CD4-positive, alpha-beta T cell (primary cell): ENCODE results near the gene SPATA21. TPM values are rescaled to one million over a fixed set of nuclear protein-coding genes. Genes with fewer than 3 reads are reported as not detected.
"Not testable (repeated sequence)": the region's sequence is repeated elsewhere in the genome, so short reads cannot be mapped to it uniquely, and the experiment has no call there.

Source experiments
- ATAC-seq: fragments of 200-7000 bp; cut with Tn5 transposase; one replicate; pipeline ENCODE4 v1.10.0; 2022; ENCODE audit warnings: mild to moderate bottlenecking; ENCODE audit not compliant: poor library complexity
- CTCF ChIA-PET: fragments of 350-600 bp; sonication (Branson Sonifier 250); formaldehyde crosslinking; loops from one replicate; lab custom pipeline; 2021; ENCODE audit warnings: antibody characterized with exemption, inconsistent platforms; lab: Charles Lee
- POLR2A ChIA-PET: fragments of 350-600 bp; sonication (Branson Sonifier 250); formaldehyde crosslinking; loops from one replicate; lab custom pipeline; 2021; ENCODE audit warnings: antibody characterized with exemption, inconsistent platforms; lab: Charles Lee
- DNase-seq, 14 experiments: peaks; one replicate each; pipeline ENCODE4 v3.0.0-alpha.2; 2013 to 2020; ENCODE audit warnings: mixed read lengths in 2 of 14
- H3K27ac ChIP-seq, 2 donors: one replicate each; pipeline versions ENCODE4 v1.5.1 to v1.7.0; 2013; ENCODE audit warnings: low read length in 2 of 2, low read depth in 1 of 2, mild to moderate bottlenecking in 1 of 2
- H3K27me3 ChIP-seq, 2 experiments: 1 replicate in 1 of 2; 2 replicates in 1 of 2; pipeline versions ENCODE4 v1.6.1 to v1.7.0; 2013; ENCODE audit warnings: low read length in 2 of 2, control low read depth in 1 of 2, mild to moderate bottlenecking in 1 of 2, moderate library complexity in 1 of 2; ENCODE audit not compliant: insufficient read depth in 2 of 2, control insufficient read depth in 1 of 2
- H3K36me3 ChIP-seq: one replicate; pipeline ENCODE4 v1.6.1; 2013; ENCODE audit warnings: low read length, control low read depth; ENCODE audit not compliant: insufficient read depth
- H3K4me1 ChIP-seq: one replicate; pipeline ENCODE4 v1.6.1; 2013; ENCODE audit warnings: low read length, control low read depth; ENCODE audit not compliant: insufficient read depth
- H3K4me3 ChIP-seq: one replicate; pipeline ENCODE4 v1.5.1; 2013; ENCODE audit warnings: mild to moderate bottlenecking, low read length, moderate library complexity
- H3K9me3 ChIP-seq, 2 experiments: 1 replicate in 1 of 2; 2 replicates in 1 of 2; pipeline versions ENCODE4 v1.6.1 to v1.7.0; 2013; ENCODE audit warnings: low read length in 2 of 2, mild to moderate bottlenecking in 2 of 2, control low read depth in 1 of 2, moderate library complexity in 1 of 2; ENCODE audit not compliant: control insufficient read depth in 1 of 2, insufficient read depth in 1 of 2
- H3K27ac Mint-ChIP-seq: one replicate; pipeline ENCODE4 v1.8.0; 2020; ENCODE audit warnings: mixed read lengths
- H3K27me3 Mint-ChIP-seq: one replicate; pipeline ENCODE4 v1.8.0; 2021; ENCODE audit warnings: mixed read lengths
- H3K36me3 Mint-ChIP-seq: one replicate; pipeline ENCODE4 v1.8.0; 2021; ENCODE audit warnings: low read depth, mixed read lengths
- H3K4me1 Mint-ChIP-seq: one replicate; pipeline ENCODE4 v1.8.0; 2021; ENCODE audit warnings: low read depth, mixed read lengths
- H3K4me3 Mint-ChIP-seq: one replicate; pipeline ENCODE4 v1.8.0; 2020; ENCODE audit warnings: mild to moderate bottlenecking, mixed read lengths
- H3K9me3 Mint-ChIP-seq: one replicate; pipeline ENCODE4 v1.8.0; 2020; ENCODE audit warnings: mixed read lengths
- CTCF ChIP-seq: fragments of 200-600 bp; IDR thresholded peaks from one replicate; pipeline ENCODE4 v1.8.0; 2022; ENCODE audit warnings: antibody characterized with exemption, mild to moderate bottlenecking
- intact Hi-C, 2 experiments: fragments of 100-400 bp; cut with DNase I in 1 of 2; cut with micrococcal nuclease in 1 of 2; formaldehyde crosslinking; loops; one replicate each; pipeline versions ENCODE4 v1.15.1 to v1.9.0; 2023 to 2025; cut with DNase I, micrococcal nuclease
- total RNA-seq, 174 experiments: library from RNA in 2 of 174; stranded (reverse) in 2 of 174; gene quantifications; one replicate each; pipeline ENCODE4 v1.2.3 and lab custom pipeline; 2021 to 2026

Gene SPATA21
- total RNA-seq, 2 experiments from 2014 or later, result not detected

GRCh38 chr1:16459352-16459925, 22.2 kb upstream of the SPATA21 start:
- Mint-ChIP-seq H3K36me3 (peaks cover 81% of the 10 kb centered on the region), H3K4me1 (peaks cover 4% of the 10 kb centered on the region), H3K27me3 (no peaks in the 10 kb centered on the region), H3K9me3 (no peaks in the 10 kb centered on the region), H3K4me3 (no peak overlapping the region), H3K27ac (no peak overlapping the region)
- Histone ChIP-seq H3K4me1 (no peaks in the 10 kb centered on the region), H3K4me3 (no peak overlapping the region), H3K9me3 (no peaks in the 10 kb centered on the region), H3K27ac (no peak overlapping the region), H3K36me3 (peaks cover 77% of the 10 kb centered on the region), H3K27me3 (no peaks in the 10 kb centered on the region)
- no peak for TF ChIP-seq CTCF
- DNase-seq (no peak), ATAC-seq (no peak)
- intact Hi-C loops, result no loop called here
- POLR2A ChIA-PET, result interaction anchor here (0.7 kb wide), 1 partner anchor 19 kb away, joined by 4 read pairs; the partner anchor contains the start of gene NECAP2
- CTCF ChIA-PET, result no interaction called here

GRCh38 chr1:16458831-16459230, 21.6 kb upstream of the SPATA21 start:
- no peak overlapping the region for H3K27ac ChIP-seq
- H3K4me1 ChIP-seq, result no peaks in the 10 kb centered on the region
- ATAC-seq (no peak), DNase-seq (no peak)
- Mint-ChIP-seq H3K36me3 (peaks cover 84% of the 10 kb centered on the region), H3K4me1 (peaks cover 4% of the 10 kb centered on the region), H3K27me3 (no peaks in the 10 kb centered on the region), H3K9me3 (no peaks in the 10 kb centered on the region), H3K27ac (no peak overlapping the region), H3K4me3 (no peak overlapping the region)
- TF ChIP-seq CTCF, result no peak
- CTCF ChIA-PET, result interaction anchor here (0.8 kb wide), 1 partner anchor 18 kb away, joined by 3 read pairs; the partner anchor contains the start of gene NECAP2
- POLR2A ChIA-PET, result interaction anchor here (0.7 kb wide), 1 partner anchor 18 kb away, joined by 4 read pairs; the partner anchor contains the start of gene NECAP2
- H3K4me3 ChIP-seq, result no peak overlapping the region
- H3K9me3 ChIP-seq, result no peaks in the 10 kb centered on the region
- H3K36me3 ChIP-seq, result peaks cover 78% of the 10 kb centered on the region
- intact Hi-C loops, result no loop called here
- no peaks in the 10 kb centered on the region for H3K27me3 ChIP-seq

GRCh38 chr1:16456151-16456550, 18.9 kb upstream of the SPATA21 start:
- CTCF ChIA-PET, H3K9me3 ChIP-seq, H3K4me1 ChIP-seq, intact Hi-C loops, ATAC-seq, DNase-seq, H3K27me3 Mint-ChIP-seq, H3K4me3 ChIP-seq, H3K27me3 ChIP-seq, POLR2A ChIA-PET, H3K4me3 Mint-ChIP-seq, H3K9me3 Mint-ChIP-seq, H3K27ac ChIP-seq: not testable (repeated sequence)
- peaks cover 88% of the 10 kb centered on the region for H3K36me3 Mint-ChIP-seq
- peaks cover 84% of the 10 kb centered on the region for H3K36me3 ChIP-seq
- H3K27ac Mint-ChIP-seq, result peak overlapping the region; percentile 27
- H3K4me1 Mint-ChIP-seq, result peaks cover 11% of the 10 kb centered on the region

GRCh38 chr1:16454909-16455308, 17.7 kb upstream of the SPATA21 start:
- H3K9me3 ChIP-seq, H3K27ac ChIP-seq, H3K27me3 ChIP-seq, DNase-seq, CTCF ChIA-PET, H3K27ac Mint-ChIP-seq, intact Hi-C loops, H3K9me3 Mint-ChIP-seq, H3K27me3 Mint-ChIP-seq, H3K4me1 ChIP-seq, ATAC-seq, POLR2A ChIA-PET, H3K4me3 Mint-ChIP-seq, H3K4me3 ChIP-seq: not testable (repeated sequence)
- Mint-ChIP-seq H3K36me3 (peaks cover 89% of the 10 kb centered on the region), H3K4me1 (peaks cover 14% of the 10 kb centered on the region)
- peaks cover 86% of the 10 kb centered on the region for H3K36me3 ChIP-seq
